Measurements from ENCODE around the gene KCNMA1.

DNA sequence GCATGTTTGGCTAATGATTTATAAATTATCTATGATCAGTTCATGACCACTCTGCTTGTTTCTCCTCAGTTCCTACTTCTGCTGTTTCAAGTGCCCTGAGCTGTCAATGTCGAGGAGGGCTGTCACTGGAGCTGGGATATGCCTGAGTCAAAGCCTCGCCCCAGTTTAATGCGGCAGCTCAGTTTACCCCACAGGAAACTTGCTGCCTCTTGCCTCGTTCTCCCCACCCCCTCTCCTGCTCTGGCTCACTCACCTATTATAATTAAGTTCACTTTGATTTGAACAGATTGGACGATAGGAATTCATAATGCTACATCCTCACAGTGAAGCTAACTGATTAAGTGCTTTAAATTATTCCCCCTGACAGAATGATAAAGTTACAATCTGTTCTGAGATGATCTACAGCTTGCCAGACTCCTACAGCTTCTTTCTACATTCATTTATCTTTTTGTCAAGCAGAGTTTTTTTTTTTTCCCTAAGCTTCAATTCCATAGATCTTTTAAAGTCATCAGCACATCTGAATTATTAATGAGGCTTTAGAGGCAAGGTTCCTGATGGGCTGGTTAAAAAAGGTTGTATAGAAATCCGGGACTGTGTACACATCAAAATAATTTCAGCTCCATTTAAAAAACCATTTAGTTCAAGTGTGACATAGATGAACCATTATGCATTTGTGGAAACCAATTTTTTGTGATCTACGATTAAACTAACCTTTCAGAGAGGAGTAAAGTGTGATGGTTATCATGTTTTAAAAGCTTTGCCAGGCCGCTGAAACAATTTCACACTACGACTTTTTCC, 758.3 kb downstream of the KCNMA1 start:
- TF ChIP-seq, protein P1, sequence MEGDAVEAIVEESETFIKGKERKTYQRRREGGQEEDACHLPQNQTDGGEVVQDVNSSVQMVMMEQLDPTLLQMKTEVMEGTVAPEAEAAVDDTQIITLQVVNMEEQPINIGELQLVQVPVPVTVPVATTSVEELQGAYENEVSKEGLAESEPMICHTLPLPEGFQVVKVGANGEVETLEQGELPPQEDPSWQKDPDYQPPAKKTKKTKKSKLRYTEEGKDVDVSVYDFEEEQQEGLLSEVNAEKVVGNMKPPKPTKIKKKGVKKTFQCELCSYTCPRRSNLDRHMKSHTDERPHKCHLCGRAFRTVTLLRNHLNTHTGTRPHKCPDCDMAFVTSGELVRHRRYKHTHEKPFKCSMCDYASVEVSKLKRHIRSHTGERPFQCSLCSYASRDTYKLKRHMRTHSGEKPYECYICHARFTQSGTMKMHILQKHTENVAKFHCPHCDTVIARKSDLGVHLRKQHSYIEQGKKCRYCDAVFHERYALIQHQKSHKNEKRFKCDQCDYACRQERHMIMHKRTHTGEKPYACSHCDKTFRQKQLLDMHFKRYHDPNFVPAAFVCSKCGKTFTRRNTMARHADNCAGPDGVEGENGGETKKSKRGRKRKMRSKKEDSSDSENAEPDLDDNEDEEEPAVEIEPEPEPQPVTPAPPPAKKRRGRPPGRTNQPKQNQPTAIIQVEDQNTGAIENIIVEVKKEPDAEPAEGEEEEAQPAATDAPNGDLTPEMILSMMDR (IDR thresholded peaks at IDR 0.05 in 2 of 3, conservative IDR thresholded peaks at IDR 0.05 in 1 of 3; ENCODE audit: borderline replicate concordance in 1 of 3, insufficient read depth in 1 of 3, low read depth in 2 of 3, low read length in 2 of 3), result no peak
- TF ChIP-seq SIN3A (IDR thresholded peaks at IDR 0.05; ENCODE audit: low read depth), result no peak
- TF ChIP-seq EZH2 (IDR thresholded peaks at IDR 0.05), result no peak
- TF ChIP-seq POLR2A (IDR thresholded peaks at IDR 0.05; ENCODE audit: borderline replicate concordance, extremely low read depth, insufficient read depth, insufficient read length), result no peak
- TF ChIP-seq POLR2AphosphoS5 (IDR thresholded peaks at IDR 0.05; ENCODE audit: low read depth, low read length), result no peak
- TF ChIP-seq CEBPB (IDR thresholded peaks at IDR 0.05; ENCODE audit: low read depth), result no peak
- no peak for TF ChIP-seq ZNF274 (IDR thresholded peaks at IDR 0.05; ENCODE audit: low read depth, low read length)

Measured in HCT116 (cell line).